Measurements from ENCODE around the gene DUOX2.
"Not testable (repeated sequence)": the region's sequence is repeated elsewhere in the genome, so short reads cannot be mapped to it uniquely, and the experiment has no call there.

Gene DUOX2

GRCh38 chr15:45097466-45097865 lies 16.5 kb downstream of the DUOX2 start:
- no peak for FAIRE-seq

GRCh38 chr15:45095661-45096060 lies 18.3 kb downstream of the DUOX2 start:
- no peak for FAIRE-seq

GRCh38 chr15:45094358-45094730 lies 19.6 kb downstream of the DUOX2 start:
- no peak for FAIRE-seq

GRCh38 chr15:45093622-45094357 lies 20.2 kb downstream of the DUOX2 start:
- FAIRE-seq = no peak

- no peak for FAIRE-seq
Measured at GRCh38 chr15:45093013-45093412, 21.0 kb downstream of the DUOX2 start.

GRCh38 chr15:45091576-45091975 lies 22.4 kb downstream of the DUOX2 start:
- no peak for FAIRE-seq

- FAIRE-seq = no peak
Measured at GRCh38 chr15:45091161-45091560, 22.8 kb downstream of the DUOX2 start.

GRCh38 chr15:45089712-45090373 lies 24.1 kb downstream of the DUOX2 start:
- no peak for FAIRE-seq

- FAIRE-seq = no peak
Measured at GRCh38 chr15:45088801-45089711, 24.9 kb downstream of the DUOX2 start.

- FAIRE-seq = no peak
Measured at GRCh38 chr15:45087513-45087912, 26.5 kb downstream of the DUOX2 start.

GRCh38 chr15:45084163-45084562 lies 29.8 kb downstream of the DUOX2 start:
- no peak for FAIRE-seq

- no peak for FAIRE-seq
Measured at GRCh38 chr15:45083223-45083622, 30.7 kb downstream of the DUOX2 start.

GRCh38 chr15:45082412-45082811 lies 31.6 kb downstream of the DUOX2 start:
- FAIRE-seq = not testable (repeated sequence)

GRCh38 chr15:45080593-45080992 lies 33.4 kb downstream of the DUOX2 start:
- FAIRE-seq = not testable (repeated sequence)

- FAIRE-seq = not testable (repeated sequence)
Measured at GRCh38 chr15:45079628-45080246, 34.2 kb downstream of the DUOX2 start.

- not testable (repeated sequence) for FAIRE-seq
Measured at GRCh38 chr15:45079201-45079600, 34.8 kb downstream of the DUOX2 start.

GRCh38 chr15:45077391-45077790 lies 36.6 kb downstream of the DUOX2 start:
- FAIRE-seq = not testable (repeated sequence)

GRCh38 chr15:45075440-45076320 lies 38.3 kb downstream of the DUOX2 start:
- FAIRE-seq = not testable (repeated sequence)

- FAIRE-seq = not testable (repeated sequence)
Measured at GRCh38 chr15:45073602-45074001, 40.4 kb downstream of the DUOX2 start.

- FAIRE-seq = not testable (repeated sequence)
Measured at GRCh38 chr15:45069942-45070360, 44.0 kb downstream of the DUOX2 start.

GRCh38 chr15:45064386-45064785 lies 49.6 kb downstream of the DUOX2 start:
- FAIRE-seq = no peak

GRCh38 chr15:45062301-45062700 lies 51.7 kb downstream of the DUOX2 start:
- FAIRE-seq = not testable (repeated sequence)
